Measurements from ENCODE around the gene TRAF3.

GRCh38 chr14:102927878-102928411, 150.7 kb downstream of the TRAF3 start:
- TF ChIP-seq EP300 (IDR thresholded peaks at IDR 0.05; ENCODE audit: borderline replicate concordance) = no peak
- no peak for TF ChIP-seq REST (IDR thresholded peaks at IDR 0.05; ENCODE audit: low read depth)
- TF ChIP-seq, protein P1, sequence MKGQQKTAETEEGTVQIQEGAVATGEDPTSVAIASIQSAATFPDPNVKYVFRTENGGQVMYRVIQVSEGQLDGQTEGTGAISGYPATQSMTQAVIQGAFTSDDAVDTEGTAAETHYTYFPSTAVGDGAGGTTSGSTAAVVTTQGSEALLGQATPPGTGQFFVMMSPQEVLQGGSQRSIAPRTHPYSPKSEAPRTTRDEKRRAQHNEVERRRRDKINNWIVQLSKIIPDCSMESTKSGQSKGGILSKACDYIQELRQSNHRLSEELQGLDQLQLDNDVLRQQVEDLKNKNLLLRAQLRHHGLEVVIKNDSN (IDR thresholded peaks at IDR 0.05) = no peak
- no peak for TF ChIP-seq YY1 (IDR thresholded peaks at IDR 0.05; ENCODE audit: low read depth)
- TF ChIP-seq TEAD4 (IDR thresholded peaks at IDR 0.05) = no peak
- TF ChIP-seq EGR1 (IDR thresholded peaks at IDR 0.05) = no peak
- no peak for TF ChIP-seq CEBPB (IDR thresholded peaks at IDR 0.05)
- no peak for TF ChIP-seq TAF1 (IDR thresholded peaks at IDR 0.05; ENCODE audit: low read depth)
- TF ChIP-seq MAX (IDR thresholded peaks at IDR 0.05) = no peak
- no peak for TF ChIP-seq CREB1 (IDR thresholded peaks at IDR 0.05; ENCODE audit: low read depth)
